Neuronal stem cell (in vitro differentiated cells): ENCODE results near the gene WNT11.

Source experiments
- DNase-seq: peaks from one replicate; pipeline ENCODE4 v3.0.0-alpha.2; 2013; ENCODE audit warnings: low spot score
- H2AFZ ChIP-seq: one replicate; pipeline ENCODE4 v1.6.1; 2013; ENCODE audit warnings: mild to moderate bottlenecking, low read length, inconsistent platforms
- H2AK5ac ChIP-seq: 2 replicates; pipeline ENCODE4 v1.6.1; 2013; ENCODE audit warnings: low read depth, mild to moderate bottlenecking, inconsistent platforms, low read length, moderate library complexity, mixed read lengths
- H2BK120ac ChIP-seq: 2 replicates; pipeline ENCODE4 v1.6.1; 2013; ENCODE audit warnings: low read depth, mild to moderate bottlenecking, inconsistent platforms, low read length, moderate library complexity, mixed read lengths
- H2BK12ac ChIP-seq: one replicate; pipeline ENCODE4 v1.6.1; 2013; ENCODE audit warnings: low read length, inconsistent platforms
- H2BK15ac ChIP-seq: 2 replicates; pipeline ENCODE4 v1.6.1; 2013; ENCODE audit warnings: mild to moderate bottlenecking, low read length, inconsistent platforms, mixed read lengths
- H2BK5ac ChIP-seq: one replicate; pipeline ENCODE4 v1.6.1; 2013; ENCODE audit warnings: inconsistent platforms, mild to moderate bottlenecking, low read length, moderate library complexity
- H3K14ac ChIP-seq: one replicate; pipeline ENCODE4 v1.6.1; 2013; ENCODE audit warnings: low read length, inconsistent platforms
- H3K18ac ChIP-seq: 2 replicates; pipeline ENCODE4 v1.6.1; 2013; ENCODE audit warnings: low read length, inconsistent platforms
- H3K23ac ChIP-seq: 2 replicates; pipeline ENCODE4 v1.6.1; 2013; ENCODE audit warnings: low read depth, mild to moderate bottlenecking, mixed read lengths, low read length, inconsistent platforms; ENCODE audit not compliant: poor library complexity
- H3K27ac ChIP-seq: replicated peaks from 3 replicates; pipeline ENCODE4 v1.5.1; 2013; ENCODE audit warnings: low read length, inconsistent platforms
- H3K27me3 ChIP-seq, 3 experiments: 2 replicates each; pipeline ENCODE4 v1.6.1; 2013; ENCODE audit warnings: low read length in 3 of 3, mild to moderate bottlenecking in 2 of 3, inconsistent platforms in 1 of 3, low read depth in 1 of 3, mixed read lengths in 1 of 3, moderate library complexity in 1 of 3; ENCODE audit not compliant: control insufficient read depth in 3 of 3, insufficient read depth in 3 of 3
- H3K36me3 ChIP-seq, 2 donors: replicated peaks in 1 of 2; 2 replicates each; pipeline ENCODE4 v1.6.1; 2013; ENCODE audit warnings: low read length in 2 of 2; ENCODE audit not compliant: control insufficient read depth in 2 of 2, insufficient read depth in 2 of 2
- H3K4ac ChIP-seq: 2 replicates; pipeline ENCODE4 v1.6.1; 2013; ENCODE audit warnings: inconsistent platforms, mild to moderate bottlenecking, low read length, moderate library complexity
- H3K4me1 ChIP-seq, 2 donors: 1 replicate in 1 of 2; 2 replicates in 1 of 2; pipeline ENCODE4 v1.6.1; 2013; ENCODE audit warnings: low read length in 2 of 2, low read depth in 1 of 2; ENCODE audit not compliant: control insufficient read depth in 2 of 2, insufficient read depth in 1 of 2
- H3K4me2 ChIP-seq: one replicate; pipeline ENCODE4 v1.6.1; 2013; ENCODE audit warnings: mild to moderate bottlenecking, low read length, inconsistent platforms; ENCODE audit not compliant: insufficient read depth, poor library complexity, severe bottlenecking
- H3K4me3 ChIP-seq, 2 donors: 2 replicates each; pipeline ENCODE4 v1.5.1; 2013; ENCODE audit warnings: low read length in 2 of 2, mild to moderate bottlenecking in 2 of 2, inconsistent platforms in 1 of 2, moderate library complexity in 1 of 2
- H3K79me1 ChIP-seq: one replicate; pipeline ENCODE4 v1.6.1; 2013; ENCODE audit warnings: low read depth, mild to moderate bottlenecking, inconsistent platforms, low read length, moderate library complexity
- H3K9ac ChIP-seq: one replicate; pipeline ENCODE4 v1.6.1; 2013; ENCODE audit warnings: mild to moderate bottlenecking, low read depth, low read length, inconsistent platforms; ENCODE audit not compliant: poor library complexity
- H3K9me3 ChIP-seq, 2 donors: replicated peaks in 1 of 2; 2 replicates each; pipeline versions ENCODE3 to v1.6.1; 2013; ENCODE audit warnings: low read length in 2 of 2, mild to moderate bottlenecking in 2 of 2, inconsistent platforms in 1 of 2, low read depth in 1 of 2, mixed read lengths in 1 of 2, moderate library complexity in 1 of 2; ENCODE audit not compliant: control insufficient read depth in 2 of 2, insufficient read depth in 1 of 2
- H4K8ac ChIP-seq: one replicate; pipeline ENCODE4 v1.6.1; 2013; ENCODE audit warnings: low read depth, mild to moderate bottlenecking, inconsistent platforms, low read length, moderate library complexity
- H4K91ac ChIP-seq: one replicate; pipeline ENCODE4 v1.6.1; 2013; ENCODE audit warnings: low read length, low read depth, mild to moderate bottlenecking, inconsistent platforms; ENCODE audit not compliant: poor library complexity
- WGBS, 2 donors: extraction: QIAGEN DNeasy Blood & Tissue Kit; methylation state at CpG; one replicate each; pipeline ENCODE4 v1.1.7; 2013; ENCODE audit warnings: missing lambda C conversion rate in 2 of 2, mixed read lengths in 1 of 2; ENCODE audit not compliant: insufficient read length in 2 of 2, insufficient replicate concordance in 1 of 2; ENCODE audit errors: extremely low coverage in 2 of 2; 5-methylcytosine and 5-hydroxymethylcytosine counted together

The WNT11 gene

GRCh38 chr11:76210931-76211851 lies 4.9 kb upstream of the WNT11 start:
- peak overlapping the region; percentile 82 for H2AFZ ChIP-seq
- peaks cover 17 to 23% of the 10 kb centered on the region in 2 donors for H3K4me1 ChIP-seq
- H3K14ac ChIP-seq: no peak overlapping the region
- no peak overlapping the region for H2BK120ac ChIP-seq
- H3K9me3 ChIP-seq: no peaks in the 10 kb centered on the region
- no peak overlapping the region for H3K27ac ChIP-seq
- no peaks in the 10 kb centered on the region for H3K79me1 ChIP-seq
- no peak overlapping the region for H2BK12ac ChIP-seq
- H3K36me3 ChIP-seq: no peaks in the 10 kb centered on the region
- H4K91ac ChIP-seq: no peak overlapping the region
- no CpG with 5 or more reads among the region's 35 CpGs for WGBS, 2 donors
- H3K4ac ChIP-seq: no peak overlapping the region
- peak overlapping the region; percentile 89 for H3K18ac ChIP-seq
- no peak for DNase-seq
- H3K4me3 ChIP-seq: peak overlapping the region; percentile 56 to 76
- H4K8ac ChIP-seq: no peak overlapping the region
- peak overlapping the region; percentile 0 for H3K23ac ChIP-seq
- peak overlapping the region; percentile 85 for H2AK5ac ChIP-seq
- H3K27me3 ChIP-seq: peaks cover 30 to 87% (median 70%) of the 10 kb centered on the region in 3 experiments
- H3K4me2 ChIP-seq: peak overlapping the region; percentile 97
- peak overlapping the region; percentile 53 for H3K9ac ChIP-seq
- no peak overlapping the region for H2BK15ac ChIP-seq
- H2BK5ac ChIP-seq: no peak overlapping the region

GRCh38 chr11:76209973-76210930 lies 4.0 kb upstream of the WNT11 start:
- H4K8ac ChIP-seq: no peak overlapping the region
- no peak overlapping the region for H4K91ac ChIP-seq
- H3K9ac ChIP-seq: peak overlapping the region; percentile 55
- H2BK5ac ChIP-seq: no peak overlapping the region
- H3K23ac ChIP-seq: no peak overlapping the region
- no peaks in the 10 kb centered on the region for H3K79me1 ChIP-seq
- peak overlapping the region; percentile 97 for H3K4me2 ChIP-seq
- H3K4me3 ChIP-seq: peak overlapping the region; percentile 56 to 76
- peak overlapping the region; percentile 92 for H2AFZ ChIP-seq
- no peak overlapping the region for H3K27ac ChIP-seq
- H3K4ac ChIP-seq: no peak overlapping the region
- no peak overlapping the region for H3K14ac ChIP-seq
- WGBS, 2 donors: no CpG with 5 or more reads among the region's 111 CpGs
- peak overlapping the region; percentile 85 for H2AK5ac ChIP-seq
- H2BK120ac ChIP-seq: no peak overlapping the region
- H3K4me1 ChIP-seq: peaks cover 20 to 28% of the 10 kb centered on the region in 2 donors
- peaks cover 37 to 90% (median 80%) of the 10 kb centered on the region in 3 experiments for H3K27me3 ChIP-seq
- peak; percentile 51 for DNase-seq
- H3K18ac ChIP-seq: peak overlapping the region; percentile 89
- no peak overlapping the region for H2BK12ac ChIP-seq
- no peaks in the 10 kb centered on the region for H3K36me3 ChIP-seq
- no peaks in the 10 kb centered on the region for H3K9me3 ChIP-seq
- H2BK15ac ChIP-seq: no peak overlapping the region

- H2AK5ac ChIP-seq: peak overlapping the region; percentile 41
- H3K36me3 ChIP-seq: no peaks in the 10 kb centered on the region
- no peak overlapping the region for H3K27ac ChIP-seq
- peak overlapping the region; percentile 79 for H3K18ac ChIP-seq
- peak overlapping the region; percentile 92 for H2AFZ ChIP-seq
- no peak overlapping the region for H3K4ac ChIP-seq
- H3K14ac ChIP-seq: no peak overlapping the region
- H3K4me3 ChIP-seq: peak overlapping the region; percentile 56 to 76
- DNase-seq: no peak
- H3K79me1 ChIP-seq: no peaks in the 10 kb centered on the region
- H4K8ac ChIP-seq: no peak overlapping the region
- no peak overlapping the region for H2BK120ac ChIP-seq
- H3K4me1 ChIP-seq: peaks cover 20 to 28% of the 10 kb centered on the region in 2 donors
- H3K4me2 ChIP-seq: peak overlapping the region; percentile 97
- no peak overlapping the region for H3K9ac ChIP-seq
- no peak overlapping the region for H2BK12ac ChIP-seq
- H2BK15ac ChIP-seq: no peak overlapping the region
- H2BK5ac ChIP-seq: no peak overlapping the region
- no peak overlapping the region for H4K91ac ChIP-seq
- WGBS, 2 donors: no CpG with 5 or more reads among the region's 61 CpGs
- H3K9me3 ChIP-seq: no peaks in the 10 kb centered on the region
- peak overlapping the region; percentile 47 for H3K23ac ChIP-seq
- H3K27me3 ChIP-seq: peaks cover 40 to 92% (median 87%) of the 10 kb centered on the region in 3 experiments
Observed at GRCh38 chr11:76209375-76209972, 3.2 kb upstream of the WNT11 start.
